Smooth muscle cell of the pulmonary artery (primary cell): ENCODE measurements around the gene S100A3. TPM values are rescaled to one million over a fixed set of nuclear protein-coding genes. Genes with fewer than 3 reads are reported as not detected.

Source experiments
- total RNA-seq: library from RNA; depleted of rRNA; stranded (reverse); fragments of >200 nt; gene quantifications from 2 replicates; pipeline ENCODE4 v1.2.3, GENCODE V29; 2014

S100A3 gene, protein sequence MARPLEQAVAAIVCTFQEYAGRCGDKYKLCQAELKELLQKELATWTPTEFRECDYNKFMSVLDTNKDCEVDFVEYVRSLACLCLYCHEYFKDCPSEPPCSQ
- 1.7 and 4.4 TPM in 2 replicates for total RNA-seq

GRCh38 chr1:153548722-153549688, at the start of gene S100A3:
S100A3 (minus strand) TSS chr1:153549258; CDS start chr1:153548485, 773 bp downstream.

GRCh38 chr1:153565529-153566374, 16.7 kb upstream of the S100A3 start, which contains the start of gene S100A2:
S100A2 (minus strand) TSS chr1:153565844; CDS start chr1:153563877, 1,967 bp downstream.

GRCh38 chr1:153545067-153546055, 3.7 kb downstream of the S100A3 start, which contains the start of gene S100A4:
S100A4 (minus strand) TSS chr1:153545806; CDS start chr1:153544794, 1,012 bp downstream.

GRCh38 chr1:153540394-153541361, 8.4 kb downstream of the S100A3 start, which contains the start of gene S100A5:
S100A5 (minus strand) TSS chr1:153540934; CDS start chr1:153540191, 743 bp downstream.

GRCh38 chr1:153535242-153536011, 13.6 kb downstream of the S100A3 start, which contains the start of gene S100A6:
S100A6 (minus strand) TSS chr1:153535991; CDS start chr1:153535339, 652 bp downstream.

Other genes starting within 250 kb of the S100A3 start
- not detected in 2 replicates for gene PGLYRP3, start 236.3 kb downstream of the S100A3 start, total RNA-seq
- not detected in 2 replicates for gene PGLYRP4, start 200.4 kb downstream of the S100A3 start, total RNA-seq
- gene S100A9, start 191.4 kb downstream of the S100A3 start, total RNA-seq = 0.56 TPM in 1 of 2 replicates, not detected in the other
- not detected in 2 replicates for gene S100A12, start 173.6 kb downstream of the S100A3 start, total RNA-seq
- not detected in 2 replicates for gene S100A8, start 158.2 kb downstream of the S100A3 start, total RNA-seq
- gene S100A7A, start 132.7 kb downstream of the S100A3 start, total RNA-seq = not detected in 2 replicates
- gene S100A7, start 88.6 kb downstream of the S100A3 start, total RNA-seq = not detected in 2 replicates
- gene S100A6, start 13.3 kb downstream of the S100A3 start, total RNA-seq = 822 and 1,175 TPM in 2 replicates
- 0.26 TPM in 1 of 2 replicates, not detected in the other for gene S100A5, start 8.3 kb downstream of the S100A3 start, total RNA-seq
- gene S100A4, start 3.5 kb downstream of the S100A3 start, total RNA-seq = 41.0 and 113 TPM in 2 replicates
- 0.98 and 2.4 TPM in 2 replicates for gene S100A2, start 16.6 kb upstream of the S100A3 start, total RNA-seq
- gene S100A16, start 63.9 kb upstream of the S100A3 start, total RNA-seq = 92.6 and 247 TPM in 2 replicates
- 0.13 TPM in 1 of 2 replicates, not detected in the other for gene S100A14, start 67.1 kb upstream of the S100A3 start, total RNA-seq
- gene S100A13, start 78.2 kb upstream of the S100A3 start, total RNA-seq = 38.4 and 57.6 TPM in 2 replicates
- 0.13 TPM in 1 of 2 replicates, not detected in the other for gene S100A1, start 79.2 kb upstream of the S100A3 start, total RNA-seq
- gene CHTOP, start 84.8 kb upstream of the S100A3 start, total RNA-seq = 27.6 and 30.9 TPM in 2 replicates
- gene SNAPIN, start 109.4 kb upstream of the S100A3 start, total RNA-seq = 41.0 and 47.6 TPM in 2 replicates
- gene ILF2, start 121.7 kb upstream of the S100A3 start, total RNA-seq = 101 and 107 TPM in 2 replicates
- gene NPR1, start 129.4 kb upstream of the S100A3 start, total RNA-seq = 1.0 and 1.2 TPM in 2 replicates
- gene INTS3, start 178.8 kb upstream of the S100A3 start, total RNA-seq = 45.5 and 46.9 TPM in 2 replicates
- gene SLC27A3, start 226.1 kb upstream of the S100A3 start, total RNA-seq = 10.3 and 14.6 TPM in 2 replicates